HEK293 (cell line): ENCODE results near the gene PNPLA2.

Source experiments
- FEZF1 ChIP-seq: fragments of 450-650 bp; formaldehyde crosslinking; IDR thresholded peaks from 2 replicates; pipeline ENCODE4 v1.5.1; 2016; ENCODE audit warnings: missing biosample characterization, missing genetic modification characterization
- KLF9 ChIP-seq: fragments of 450-650 bp; formaldehyde crosslinking; IDR thresholded peaks from 2 replicates; pipeline ENCODE4 v1.5.1; 2016; ENCODE audit warnings: missing biosample characterization, missing genetic modification characterization, low read depth
- SCRT1 ChIP-seq: fragments of 450-650 bp; formaldehyde crosslinking; IDR thresholded peaks from 2 replicates; pipeline ENCODE4 v1.5.1; 2016; ENCODE audit warnings: missing biosample characterization, missing genetic modification characterization, borderline replicate concordance
- SETDB1 ChIP-seq: IDR thresholded peaks from one replicate; pipeline ENCODE4 v1.6.1; 2017; ENCODE audit warnings: mild to moderate bottlenecking, low read length, moderate library complexity, mixed read lengths; ENCODE audit not compliant: insufficient read length
- ZBTB1 ChIP-seq: fragments of 450-650 bp; formaldehyde crosslinking; IDR thresholded peaks from 2 replicates; pipeline ENCODE4 v1.5.1; 2016; ENCODE audit warnings: missing biosample characterization, missing genetic modification characterization
- ZFP41 ChIP-seq: fragments of 450-650 bp; formaldehyde crosslinking; IDR thresholded peaks from 2 replicates; pipeline ENCODE4 v1.5.1; 2016; ENCODE audit warnings: missing biosample characterization, missing genetic modification characterization, borderline replicate concordance
- ZNF133 ChIP-seq: fragments of 450-650 bp; formaldehyde crosslinking; IDR thresholded peaks from 2 replicates; pipeline ENCODE4 v1.5.1; 2016; ENCODE audit warnings: missing biosample characterization, missing genetic modification characterization
- ZNF157 ChIP-seq: fragments of 450-650 bp; formaldehyde crosslinking; IDR thresholded peaks from 2 replicates; pipeline ENCODE4 v1.5.1; 2016; ENCODE audit warnings: missing biosample characterization, missing genetic modification characterization
- ZNF169 ChIP-seq: fragments of 450-650 bp; formaldehyde crosslinking; IDR thresholded peaks from 2 replicates; pipeline ENCODE4 v1.5.1; 2016; ENCODE audit warnings: missing biosample characterization, missing genetic modification characterization
- ZNF248 ChIP-seq: fragments of 450-650 bp; formaldehyde crosslinking; IDR thresholded peaks from 2 replicates; pipeline ENCODE4 v1.5.1; 2017; ENCODE audit warnings: missing biosample characterization, missing genetic modification characterization
- ZNF292 ChIP-seq: fragments of 450-650 bp; formaldehyde crosslinking; IDR thresholded peaks from 2 replicates; pipeline ENCODE4 v1.5.1; 2016; ENCODE audit warnings: low read depth, missing biosample characterization, missing genetic modification characterization, borderline replicate concordance
- ZNF366 ChIP-seq: fragments of 450-650 bp; formaldehyde crosslinking; conservative IDR thresholded peaks from 2 replicates; pipeline ENCODE4 v1.5.1; 2016; ENCODE audit warnings: missing biosample characterization, missing genetic modification characterization
- ZNF510 ChIP-seq: fragments of 450-650 bp; formaldehyde crosslinking; IDR thresholded peaks from 2 replicates; pipeline ENCODE4 v1.5.1; 2018; ENCODE audit warnings: mild to moderate bottlenecking, missing genetic modification characterization, missing biosample characterization; ENCODE audit not compliant: insufficient replicate concordance
- ZNF600 ChIP-seq: fragments of 450-650 bp; formaldehyde crosslinking; IDR thresholded peaks from 2 replicates; pipeline ENCODE4 v1.5.1; 2016; ENCODE audit warnings: missing biosample characterization, missing genetic modification characterization
- ZNF664 ChIP-seq: fragments of 450-650 bp; formaldehyde crosslinking; IDR thresholded peaks from 2 replicates; pipeline ENCODE4 v1.5.1; 2016; ENCODE audit warnings: missing biosample characterization, missing genetic modification characterization
- ZNF701 ChIP-seq: fragments of 450-650 bp; formaldehyde crosslinking; IDR thresholded peaks from 2 replicates; pipeline ENCODE4 v1.5.1; 2016; ENCODE audit warnings: missing biosample characterization, missing genetic modification characterization
- TF ChIP-seq, protein P1 (sequence below): fragments of 450-650 bp; formaldehyde crosslinking; IDR thresholded peaks from 2 replicates; pipeline ENCODE4 v1.5.1; 2016; ENCODE audit warnings: missing biosample characterization, missing genetic modification characterization
- TF ChIP-seq, protein P2 (sequence below): fragments of 450-650 bp; formaldehyde crosslinking; IDR thresholded peaks from 2 replicates; pipeline ENCODE4 v1.5.1; 2016; ENCODE audit warnings: missing biosample characterization, missing genetic modification characterization
- TF ChIP-seq, protein P3 (sequence below): fragments of 450-650 bp; formaldehyde crosslinking; conservative IDR thresholded peaks from 2 replicates; pipeline ENCODE4 v1.5.1; 2016; ENCODE audit warnings: low read depth, missing biosample characterization, missing genetic modification characterization
- TF ChIP-seq, protein P4 (sequence below): fragments of 450-650 bp; formaldehyde crosslinking; IDR thresholded peaks from 2 replicates; pipeline ENCODE4 v1.5.1; 2016; ENCODE audit warnings: missing biosample characterization, missing genetic modification characterization
- TF ChIP-seq, protein P5 (sequence below): fragments of 450-650 bp; formaldehyde crosslinking; IDR thresholded peaks from 2 replicates; pipeline ENCODE4 v1.5.1; 2017; ENCODE audit warnings: missing biosample characterization, missing genetic modification characterization

PNPLA2 gene

DNA sequence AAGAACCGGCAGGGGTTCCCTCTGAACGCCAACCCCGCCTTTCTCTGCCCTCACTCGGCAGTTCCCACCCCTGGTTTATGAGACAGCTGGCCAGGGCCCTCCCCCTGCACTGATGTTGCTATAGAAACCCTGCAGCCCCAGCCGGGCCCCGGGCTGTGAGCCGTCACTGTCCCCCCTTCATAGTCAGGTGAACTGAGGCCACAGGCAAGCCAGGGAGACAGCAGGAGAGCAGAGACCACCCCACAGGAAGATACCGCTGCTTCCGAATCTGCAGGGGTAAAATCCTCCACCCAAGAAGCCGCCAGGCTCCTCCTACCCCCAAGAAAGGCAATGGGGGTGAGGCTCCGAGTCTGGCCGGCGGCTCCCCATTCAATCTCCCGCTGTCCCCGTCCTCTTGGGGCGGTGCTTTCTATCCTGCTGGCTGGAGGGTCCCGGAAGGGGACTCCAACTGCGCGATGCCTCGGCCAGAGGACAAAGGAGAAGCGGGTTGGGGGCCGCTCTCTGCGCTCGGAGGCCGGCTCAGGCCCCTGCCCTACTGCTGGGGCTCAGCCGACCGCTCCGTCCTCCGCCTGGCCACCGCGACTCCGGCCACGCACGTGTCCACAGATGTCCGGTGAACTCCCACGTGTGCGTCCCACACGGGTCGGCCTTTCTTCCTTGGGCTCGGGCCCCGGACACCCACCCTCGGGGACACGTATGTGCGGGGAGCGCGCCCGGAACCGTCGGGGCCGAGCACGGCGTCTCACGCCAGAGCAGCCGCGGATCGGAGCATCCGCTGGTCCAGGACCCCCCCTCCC lies 21.2 kb upstream of the PNPLA2 start (continued):
- TF ChIP-seq, protein P1, sequence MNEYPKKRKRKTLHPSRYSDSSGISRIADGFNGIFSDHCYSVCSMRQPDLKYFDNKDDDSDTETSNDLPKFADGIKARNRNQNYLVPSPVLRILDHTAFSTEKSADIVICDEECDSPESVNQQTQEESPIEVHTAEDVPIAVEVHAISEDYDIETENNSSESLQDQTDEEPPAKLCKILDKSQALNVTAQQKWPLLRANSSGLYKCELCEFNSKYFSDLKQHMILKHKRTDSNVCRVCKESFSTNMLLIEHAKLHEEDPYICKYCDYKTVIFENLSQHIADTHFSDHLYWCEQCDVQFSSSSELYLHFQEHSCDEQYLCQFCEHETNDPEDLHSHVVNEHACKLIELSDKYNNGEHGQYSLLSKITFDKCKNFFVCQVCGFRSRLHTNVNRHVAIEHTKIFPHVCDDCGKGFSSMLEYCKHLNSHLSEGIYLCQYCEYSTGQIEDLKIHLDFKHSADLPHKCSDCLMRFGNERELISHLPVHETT (tag by site-specific recombination) = no peak
- no peak for TF ChIP-seq ZNF157 (tag by site-specific recombination)
- TF ChIP-seq FEZF1 (tag by site-specific recombination) = no peak
- no peak for TF ChIP-seq ZNF366 (tag by site-specific recombination)
- peak; percentile 38 for TF ChIP-seq ZNF600
- TF ChIP-seq, protein P2, sequence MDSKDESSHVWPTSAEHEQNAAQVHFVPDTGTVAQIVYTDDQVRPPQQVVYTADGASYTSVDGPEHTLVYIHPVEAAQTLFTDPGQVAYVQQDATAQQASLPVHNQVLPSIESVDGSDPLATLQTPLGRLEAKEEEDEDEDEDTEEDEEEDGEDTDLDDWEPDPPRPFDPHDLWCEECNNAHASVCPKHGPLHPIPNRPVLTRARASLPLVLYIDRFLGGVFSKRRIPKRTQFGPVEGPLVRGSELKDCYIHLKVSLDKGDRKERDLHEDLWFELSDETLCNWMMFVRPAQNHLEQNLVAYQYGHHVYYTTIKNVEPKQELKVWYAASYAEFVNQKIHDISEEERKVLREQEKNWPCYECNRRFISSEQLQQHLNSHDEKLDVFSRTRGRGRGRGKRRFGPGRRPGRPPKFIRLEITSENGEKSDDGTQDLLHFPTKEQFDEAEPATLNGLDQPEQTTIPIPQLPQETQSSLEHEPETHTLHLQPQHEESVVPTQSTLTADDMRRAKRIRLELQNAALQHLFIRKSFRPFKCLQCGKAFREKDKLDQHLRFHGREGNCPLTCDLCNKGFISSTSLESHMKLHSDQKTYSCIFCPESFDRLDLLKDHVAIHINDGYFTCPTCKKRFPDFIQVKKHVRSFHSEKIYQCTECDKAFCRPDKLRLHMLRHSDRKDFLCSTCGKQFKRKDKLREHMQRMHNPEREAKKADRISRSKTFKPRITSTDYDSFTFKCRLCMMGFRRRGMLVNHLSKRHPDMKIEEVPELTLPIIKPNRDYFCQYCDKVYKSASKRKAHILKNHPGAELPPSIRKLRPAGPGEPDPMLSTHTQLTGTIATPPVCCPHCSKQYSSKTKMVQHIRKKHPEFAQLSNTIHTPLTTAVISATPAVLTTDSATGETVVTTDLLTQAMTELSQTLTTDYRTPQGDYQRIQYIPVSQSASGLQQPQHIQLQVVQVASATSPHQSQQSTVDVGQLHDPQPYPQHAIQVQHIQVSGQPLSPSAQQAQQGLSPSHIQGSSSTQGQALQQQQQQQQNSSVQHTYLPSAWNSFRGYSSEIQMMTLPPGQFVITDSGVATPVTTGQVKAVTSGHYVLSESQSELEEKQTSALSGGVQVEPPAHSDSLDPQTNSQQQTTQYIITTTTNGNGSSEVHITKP (tag by site-specific recombination) = peak; percentile 66; the same call in 1 of the 2 replicates
- TF ChIP-seq, protein P3, sequence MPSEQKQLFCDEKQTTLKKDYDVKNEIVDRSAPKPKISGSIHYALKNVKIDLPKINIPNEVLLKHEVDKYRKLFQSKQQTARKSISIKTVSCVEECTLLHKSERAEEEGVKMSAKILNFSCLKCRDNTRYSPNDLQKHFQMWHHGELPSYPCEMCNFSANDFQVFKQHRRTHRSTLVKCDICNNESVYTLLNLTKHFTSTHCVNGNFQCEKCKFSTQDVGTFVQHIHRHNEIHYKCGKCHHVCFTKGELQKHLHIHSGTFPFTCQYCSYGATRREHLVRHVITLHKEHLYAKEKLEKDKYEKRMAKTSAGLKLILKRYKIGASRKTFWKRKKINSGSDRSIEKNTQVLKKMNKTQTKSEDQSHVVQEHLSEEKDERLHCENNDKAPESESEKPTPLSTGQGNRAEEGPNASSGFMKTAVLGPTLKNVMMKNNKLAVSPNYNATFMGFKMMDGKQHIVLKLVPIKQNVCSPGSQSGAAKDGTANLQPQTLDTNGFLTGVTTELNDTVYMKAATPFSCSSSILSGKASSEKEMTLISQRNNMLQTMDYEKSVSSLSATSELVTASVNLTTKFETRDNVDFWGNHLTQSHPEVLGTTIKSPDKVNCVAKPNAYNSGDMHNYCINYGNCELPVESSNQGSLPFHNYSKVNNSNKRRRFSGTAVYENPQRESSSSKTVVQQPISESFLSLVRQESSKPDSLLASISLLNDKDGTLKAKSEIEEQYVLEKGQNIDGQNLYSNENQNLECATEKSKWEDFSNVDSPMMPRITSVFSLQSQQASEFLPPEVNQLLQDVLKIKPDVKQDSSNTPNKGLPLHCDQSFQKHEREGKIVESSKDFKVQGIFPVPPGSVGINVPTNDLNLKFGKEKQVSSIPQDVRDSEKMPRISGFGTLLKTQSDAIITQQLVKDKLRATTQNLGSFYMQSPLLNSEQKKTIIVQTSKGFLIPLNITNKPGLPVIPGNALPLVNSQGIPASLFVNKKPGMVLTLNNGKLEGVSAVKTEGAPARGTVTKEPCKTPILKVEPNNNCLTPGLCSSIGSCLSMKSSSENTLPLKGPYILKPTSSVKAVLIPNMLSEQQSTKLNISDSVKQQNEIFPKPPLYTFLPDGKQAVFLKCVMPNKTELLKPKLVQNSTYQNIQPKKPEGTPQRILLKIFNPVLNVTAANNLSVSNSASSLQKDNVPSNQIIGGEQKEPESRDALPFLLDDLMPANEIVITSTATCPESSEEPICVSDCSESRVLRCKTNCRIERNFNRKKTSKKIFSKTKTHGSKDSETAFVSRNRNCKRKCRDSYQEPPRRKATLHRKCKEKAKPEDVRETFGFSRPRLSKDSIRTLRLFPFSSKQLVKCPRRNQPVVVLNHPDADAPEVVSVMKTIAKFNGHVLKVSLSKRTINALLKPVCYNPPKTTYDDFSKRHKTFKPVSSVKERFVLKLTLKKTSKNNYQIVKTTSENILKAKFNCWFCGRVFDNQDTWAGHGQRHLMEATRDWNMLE = no peak
- no peak for TF ChIP-seq ZNF664
- no peak for TF ChIP-seq ZNF169 (tag by site-specific recombination)
- TF ChIP-seq ZBTB1 (tag by site-specific recombination) = no peak
- TF ChIP-seq, protein P4, sequence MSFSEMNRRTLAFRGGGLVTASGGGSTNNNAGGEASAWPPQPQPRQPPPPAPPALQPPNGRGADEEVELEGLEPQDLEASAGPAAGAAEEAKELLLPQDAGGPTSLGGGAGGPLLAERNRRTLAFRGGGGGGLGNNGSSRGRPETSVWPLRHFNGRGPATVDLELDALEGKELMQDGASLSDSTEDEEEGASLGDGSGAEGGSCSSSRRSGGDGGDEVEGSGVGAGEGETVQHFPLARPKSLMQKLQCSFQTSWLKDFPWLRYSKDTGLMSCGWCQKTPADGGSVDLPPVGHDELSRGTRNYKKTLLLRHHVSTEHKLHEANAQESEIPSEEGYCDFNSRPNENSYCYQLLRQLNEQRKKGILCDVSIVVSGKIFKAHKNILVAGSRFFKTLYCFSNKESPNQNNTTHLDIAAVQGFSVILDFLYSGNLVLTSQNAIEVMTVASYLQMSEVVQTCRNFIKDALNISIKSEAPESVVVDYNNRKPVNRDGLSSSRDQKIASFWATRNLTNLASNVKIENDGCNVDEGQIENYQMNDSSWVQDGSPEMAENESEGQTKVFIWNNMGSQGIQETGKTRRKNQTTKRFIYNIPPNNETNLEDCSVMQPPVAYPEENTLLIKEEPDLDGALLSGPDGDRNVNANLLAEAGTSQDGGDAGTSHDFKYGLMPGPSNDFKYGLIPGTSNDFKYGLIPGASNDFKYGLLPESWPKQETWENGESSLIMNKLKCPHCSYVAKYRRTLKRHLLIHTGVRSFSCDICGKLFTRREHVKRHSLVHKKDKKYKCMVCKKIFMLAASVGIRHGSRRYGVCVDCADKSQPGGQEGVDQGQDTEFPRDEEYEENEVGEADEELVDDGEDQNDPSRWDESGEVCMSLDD = peak; percentile 63; the same call in 1 of the 2 replicates
- no peak for TF ChIP-seq SETDB1
- no peak for TF ChIP-seq SCRT1 (tag by site-specific recombination)
- TF ChIP-seq ZNF510 = no peak
- TF ChIP-seq KLF9 = peak; percentile 42
- TF ChIP-seq ZNF701 (tag by site-specific recombination) = no peak
- TF ChIP-seq, protein P5, sequence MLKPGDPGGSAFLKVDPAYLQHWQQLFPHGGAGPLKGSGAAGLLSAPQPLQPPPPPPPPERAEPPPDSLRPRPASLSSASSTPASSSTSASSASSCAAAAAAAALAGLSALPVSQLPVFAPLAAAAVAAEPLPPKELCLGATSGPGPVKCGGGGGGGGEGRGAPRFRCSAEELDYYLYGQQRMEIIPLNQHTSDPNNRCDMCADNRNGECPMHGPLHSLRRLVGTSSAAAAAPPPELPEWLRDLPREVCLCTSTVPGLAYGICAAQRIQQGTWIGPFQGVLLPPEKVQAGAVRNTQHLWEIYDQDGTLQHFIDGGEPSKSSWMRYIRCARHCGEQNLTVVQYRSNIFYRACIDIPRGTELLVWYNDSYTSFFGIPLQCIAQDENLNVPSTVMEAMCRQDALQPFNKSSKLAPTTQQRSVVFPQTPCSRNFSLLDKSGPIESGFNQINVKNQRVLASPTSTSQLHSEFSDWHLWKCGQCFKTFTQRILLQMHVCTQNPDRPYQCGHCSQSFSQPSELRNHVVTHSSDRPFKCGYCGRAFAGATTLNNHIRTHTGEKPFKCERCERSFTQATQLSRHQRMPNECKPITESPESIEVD (tag by site-specific recombination) = no peak
- TF ChIP-seq ZNF133 (tag by site-specific recombination) = no peak
- TF ChIP-seq ZFP41 = no peak
- TF ChIP-seq ZNF292 (tag by site-specific recombination) = no peak
- TF ChIP-seq ZNF248 (tag by site-specific recombination) = no peak
